ENCODE data around the gene RNF20. TPM values are rescaled to one million over a fixed set of nuclear protein-coding genes. Genes with fewer than 3 reads are reported as not detected.

Gene RNF20
- total RNA-seq, result 10 to 100 TPM; 46.2 to 49.4 TPM

- Mint-ChIP-seq H3K27me3 (no peaks in the 10 kb centered on the region), H3K4me1 (no peaks in the 10 kb centered on the region), H3K27ac (peak within 1 kb of the TSS; percentile 100), H3K9me3 (no peaks in the 10 kb centered on the region), H3K36me3 (ENCODE audit: low read depth) (peaks cover 9% of the 10 kb centered on the region), H3K4me3 (peak within 1 kb of the TSS; percentile 95)
- peak; percentile 96 for ATAC-seq (replicated peaks)
Measured at GRCh38 chr9:101533334-101534204, at the start of gene RNF20. TSS of gene RNF20 (plus strand) at chr9:101533853. CDS start at chr9:101535424, 1,571 bp downstream.

- Mint-ChIP-seq H3K4me1 (no peaks in the 10 kb centered on the region), H3K36me3 (ENCODE audit: low read depth) (no peaks in the 10 kb centered on the region), H3K27me3 (peaks cover 52% of the 10 kb centered on the region), H3K9me3 (no peaks in the 10 kb centered on the region), H3K27ac (no peak overlapping the region), H3K4me3 (no peak overlapping the region)
- ATAC-seq (replicated peaks), result no peak
Measured at GRCh38 chr9:101484046-101484445, 49.6 kb upstream of the RNF20 start.

- Mint-ChIP-seq H3K36me3 (ENCODE audit: low read depth) (no peaks in the 10 kb centered on the region), H3K4me3 (peak overlapping the region; percentile 10)
Measured at GRCh38 chr9:101485924-101486692, 47.5 kb upstream of the RNF20 start.

DNA sequence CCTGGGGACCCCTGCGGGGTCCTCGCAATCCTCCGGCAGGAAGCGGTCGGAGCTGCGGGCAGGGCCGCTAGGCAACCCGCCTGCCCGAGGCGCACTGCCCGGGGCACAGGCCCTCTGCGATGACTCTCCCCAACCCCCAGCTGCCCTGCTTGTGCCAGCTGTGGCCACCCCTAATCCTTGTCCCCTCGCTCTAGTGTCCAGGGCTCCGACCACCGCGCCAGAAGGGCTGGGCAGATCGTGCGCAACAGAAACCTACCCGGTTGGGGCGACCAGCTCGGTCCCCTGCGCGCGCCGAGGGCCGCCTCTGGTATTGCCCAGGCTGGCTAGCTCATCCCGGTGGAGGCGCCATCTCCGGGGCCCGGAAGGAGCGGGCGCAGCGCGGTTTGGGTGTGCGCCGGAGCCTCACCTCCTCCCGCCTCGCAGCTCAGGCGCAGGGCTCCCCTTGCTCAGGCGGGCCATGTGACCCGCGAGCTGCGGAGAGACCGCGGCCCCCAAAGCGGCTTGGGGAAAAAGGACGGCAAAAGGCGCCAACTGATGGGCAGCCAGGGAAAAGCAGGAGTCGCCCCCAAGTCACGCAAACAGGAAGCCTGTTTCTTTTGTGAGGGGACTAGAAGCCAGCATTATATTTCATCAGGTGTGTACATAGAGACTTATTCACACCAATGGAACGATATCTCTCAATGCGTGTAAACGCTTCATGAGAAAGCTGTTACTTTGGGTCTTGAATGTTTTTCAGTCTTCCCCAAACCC lies 46.8 kb upstream of the RNF20 start:
- peaks cover 57% of the 10 kb centered on the region for H3K27me3 Mint-ChIP-seq
- H3K27ac Mint-ChIP-seq, result no peak overlapping the region
- H3K4me3 Mint-ChIP-seq, result peak overlapping the region; percentile 10

More at GRCh38 chr9:101485924-101486692, 47.5 kb upstream of the RNF20 start:
- ATAC-seq (replicated peaks), result no peak
- no peak overlapping the region for H3K27ac Mint-ChIP-seq
- peaks cover 58% of the 10 kb centered on the region for H3K27me3 Mint-ChIP-seq
- no peaks in the 10 kb centered on the region for H3K9me3 Mint-ChIP-seq
- no peaks in the 10 kb centered on the region for H3K4me1 Mint-ChIP-seq

DNA sequence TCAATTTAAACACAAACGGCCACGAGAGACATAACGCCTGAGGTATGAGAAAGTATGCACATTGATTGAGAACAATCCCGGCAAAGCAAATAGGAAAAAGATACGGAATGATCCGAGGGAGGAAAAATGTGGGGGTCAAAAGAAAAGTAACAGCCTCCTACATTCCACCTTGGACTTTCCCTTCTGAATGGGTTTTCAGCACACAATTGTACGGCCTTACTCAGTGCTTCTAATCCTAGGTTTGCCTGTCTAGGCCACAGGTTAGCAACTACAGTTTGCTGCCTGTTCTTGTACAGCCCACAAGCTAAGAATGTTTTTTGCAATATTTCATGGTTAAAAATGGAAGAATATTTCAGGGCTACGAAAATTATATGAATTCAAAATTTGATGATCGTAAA lies 46.2 kb upstream of the RNF20 start:
- Mint-ChIP-seq H3K4me1 (no peaks in the 10 kb centered on the region), H3K27ac (no peak overlapping the region), H3K36me3 (ENCODE audit: low read depth) (no peaks in the 10 kb centered on the region), H3K9me3 (no peaks in the 10 kb centered on the region), H3K4me3 (no peak overlapping the region), H3K27me3 (peaks cover 59% of the 10 kb centered on the region)
- no peak for ATAC-seq (replicated peaks)

More for the DNA sequence above, 46.8 kb upstream of the RNF20 start:
- Mint-ChIP-seq H3K9me3 (no peaks in the 10 kb centered on the region), H3K4me1 (no peaks in the 10 kb centered on the region), H3K36me3 (ENCODE audit: low read depth) (no peaks in the 10 kb centered on the region)
- peak; percentile 32 for ATAC-seq (replicated peaks)

GRCh38 chr9:101495810-101496209 lies 37.8 kb upstream of the RNF20 start:
- ATAC-seq (replicated peaks), result no peak
- Mint-ChIP-seq H3K27ac (no peak overlapping the region), H3K4me1 (no peaks in the 10 kb centered on the region), H3K9me3 (no peaks in the 10 kb centered on the region), H3K27me3 (peaks cover 18% of the 10 kb centered on the region), H3K36me3 (ENCODE audit: low read depth) (no peaks in the 10 kb centered on the region), H3K4me3 (no peak overlapping the region)

DNA sequence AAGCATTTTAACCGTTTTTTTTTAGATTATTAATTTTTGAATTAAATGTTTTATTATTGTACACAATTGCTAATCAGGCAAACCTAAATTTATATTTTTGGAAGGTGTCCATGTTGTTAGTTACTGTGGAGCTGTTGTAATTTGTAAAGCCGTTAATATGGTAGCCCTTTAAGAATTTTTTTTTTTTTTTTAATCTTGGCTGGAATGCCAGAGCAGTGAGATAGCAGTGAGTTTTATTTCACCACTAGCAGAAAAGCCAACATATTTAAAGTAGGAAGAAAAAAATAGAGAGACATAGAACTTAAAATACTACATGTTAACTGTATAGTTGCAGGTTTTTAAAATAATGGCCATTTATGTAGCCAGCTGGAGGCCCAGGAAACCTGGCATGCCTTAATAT lies 35.3 kb upstream of the RNF20 start:
- Mint-ChIP-seq H3K9me3 (no peaks in the 10 kb centered on the region), H3K4me3 (no peak overlapping the region)

DNA sequence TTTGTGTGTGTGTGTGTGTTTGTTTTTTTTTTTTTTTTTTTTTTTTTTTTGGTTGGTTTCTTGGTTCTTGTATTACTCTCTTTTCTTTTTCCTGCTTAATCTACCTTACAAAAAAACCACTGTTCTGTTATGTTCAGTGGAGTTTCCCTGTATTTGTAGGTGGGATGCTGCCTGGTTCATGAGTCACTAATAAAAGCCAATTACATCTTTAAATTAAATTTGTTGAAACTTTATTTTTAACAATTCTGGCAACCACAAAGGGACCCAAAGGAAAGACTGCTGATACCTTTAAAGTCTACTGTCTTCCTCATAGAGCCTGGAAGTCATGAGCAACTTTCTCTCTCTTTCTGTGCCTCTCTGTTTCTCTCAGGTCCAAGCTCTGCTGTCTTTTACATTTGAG lies 29.5 kb upstream of the RNF20 start:
- Mint-ChIP-seq H3K4me1 (peaks cover 1% of the 10 kb centered on the region), H3K4me3 (no peak overlapping the region), H3K27ac (no peak overlapping the region), H3K9me3 (no peaks in the 10 kb centered on the region), H3K27me3 (peaks cover 31% of the 10 kb centered on the region), H3K36me3 (ENCODE audit: low read depth) (no peaks in the 10 kb centered on the region)
- ATAC-seq (replicated peaks), result no peak

More for the DNA sequence above, 35.3 kb upstream of the RNF20 start:
- Mint-ChIP-seq H3K36me3 (ENCODE audit: low read depth) (no peaks in the 10 kb centered on the region), H3K27ac (no peak overlapping the region), H3K27me3 (peaks cover 14% of the 10 kb centered on the region), H3K4me1 (no peaks in the 10 kb centered on the region)
- no peak for ATAC-seq (replicated peaks)

GRCh38 chr9:101508211-101508610 lies 25.4 kb upstream of the RNF20 start:
- Mint-ChIP-seq H3K27ac (no peak overlapping the region), H3K27me3 (peaks cover 23% of the 10 kb centered on the region), H3K4me3 (no peak overlapping the region), H3K4me1 (peaks cover 6% of the 10 kb centered on the region), H3K36me3 (ENCODE audit: low read depth) (no peaks in the 10 kb centered on the region), H3K9me3 (no peaks in the 10 kb centered on the region)
- ATAC-seq (replicated peaks), result no peak

GRCh38 chr9:101509572-101509971 lies 24.1 kb upstream of the RNF20 start:
- ATAC-seq (replicated peaks), result peak; percentile 61
- Mint-ChIP-seq H3K27ac (peak overlapping the region; percentile 24), H3K9me3 (no peaks in the 10 kb centered on the region), H3K27me3 (peaks cover 28% of the 10 kb centered on the region), H3K36me3 (ENCODE audit: low read depth) (no peaks in the 10 kb centered on the region), H3K4me3 (peak overlapping the region; percentile 27), H3K4me1 (peaks cover 6% of the 10 kb centered on the region)

GRCh38 chr9:101510459-101510858 lies 23.2 kb upstream of the RNF20 start:
- Mint-ChIP-seq H3K4me3 (peak overlapping the region; percentile 27), H3K9me3 (no peaks in the 10 kb centered on the region)
- peak; percentile 83 for ATAC-seq (replicated peaks)

GRCh38 chr9:101511009-101511408 lies 22.6 kb upstream of the RNF20 start:
- H3K9me3 Mint-ChIP-seq, result no peaks in the 10 kb centered on the region
- no peaks in the 10 kb centered on the region for H3K36me3 Mint-ChIP-seq (ENCODE audit: low read depth)
- peaks cover 6% of the 10 kb centered on the region for H3K4me1 Mint-ChIP-seq
- H3K27ac Mint-ChIP-seq, result no peak overlapping the region
- no peak overlapping the region for H3K4me3 Mint-ChIP-seq
- ATAC-seq (replicated peaks), result no peak
- H3K27me3 Mint-ChIP-seq, result peaks cover 32% of the 10 kb centered on the region

More at GRCh38 chr9:101510459-101510858, 23.2 kb upstream of the RNF20 start:
- H3K27me3 Mint-ChIP-seq, result peaks cover 32% of the 10 kb centered on the region
- no peaks in the 10 kb centered on the region for H3K36me3 Mint-ChIP-seq (ENCODE audit: low read depth)
- peaks cover 6% of the 10 kb centered on the region for H3K4me1 Mint-ChIP-seq
- H3K27ac Mint-ChIP-seq, result peak overlapping the region; percentile 24

- Mint-ChIP-seq H3K36me3 (ENCODE audit: low read depth) (no peaks in the 10 kb centered on the region), H3K4me1 (peaks cover 6% of the 10 kb centered on the region), H3K4me3 (no peak overlapping the region), H3K9me3 (no peaks in the 10 kb centered on the region), H3K27ac (no peak overlapping the region), H3K27me3 (peaks cover 35% of the 10 kb centered on the region)
- ATAC-seq (replicated peaks), result no peak
Measured at GRCh38 chr9:101512116-101512515, 21.5 kb upstream of the RNF20 start.

DNA sequence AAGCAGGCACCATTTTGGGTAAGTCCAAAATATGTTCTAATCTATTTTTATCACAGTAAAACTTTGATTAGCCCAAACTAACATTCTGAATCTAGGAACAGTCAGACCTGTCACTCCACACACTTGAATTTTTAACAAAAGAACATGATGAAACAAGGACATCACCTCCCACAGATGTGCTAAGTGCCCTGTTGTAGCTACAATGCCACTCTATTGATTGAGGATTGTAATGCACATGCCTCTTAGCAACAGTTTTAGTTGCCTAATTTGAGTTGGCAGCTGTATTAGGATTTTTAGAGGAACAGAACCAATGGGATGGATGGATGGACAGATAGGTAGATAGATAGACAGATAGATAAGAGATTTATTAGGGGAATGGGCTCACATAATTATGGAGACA lies 20.3 kb upstream of the RNF20 start:
- Mint-ChIP-seq H3K4me1 (peaks cover 6% of the 10 kb centered on the region), H3K4me3 (no peak overlapping the region)
- ATAC-seq (replicated peaks), result no peak

More for the DNA sequence above, 20.3 kb upstream of the RNF20 start:
- H3K27me3 Mint-ChIP-seq, result peaks cover 32% of the 10 kb centered on the region
- no peaks in the 10 kb centered on the region for H3K9me3 Mint-ChIP-seq
- no peak overlapping the region for H3K27ac Mint-ChIP-seq
- no peaks in the 10 kb centered on the region for H3K36me3 Mint-ChIP-seq (ENCODE audit: low read depth)
